22Rv1 (cell line): ENCODE measurements around the gene VEZF1.

Source experiments
- H3K27ac ChIP-seq: fragments of 450-650 bp; 2 replicates; pipeline ENCODE4 v1.5.1; 2017
- CTCF ChIP-seq: fragments of 450-650 bp; IDR thresholded peaks from 2 replicates; pipeline ENCODE4 v1.5.1; 2017; ENCODE audit warnings: mild to moderate bottlenecking
- ZFX ChIP-seq: fragments of 450-650 bp; IDR thresholded peaks from 2 replicates; pipeline ENCODE4 v1.6.1; 2017; ENCODE audit warnings: antibody characterized with exemption, borderline replicate concordance

VEZF1 gene

GRCh38 chr17:57987581-57988300 lies at the start of gene VEZF1:
VEZF1 (minus strand) TSS chr17:57988254; CDS start chr17:57988111, 143 bp downstream.
- no peak for TF ChIP-seq CTCF
- no peak for TF ChIP-seq ZFX
- H3K27ac ChIP-seq = peak within 1 kb of the TSS; percentile 76

GRCh38 chr17:58032691-58033415 lies 44.8 kb upstream of the VEZF1 start:
- no peak for TF ChIP-seq CTCF
- no peak for TF ChIP-seq ZFX
- H3K27ac ChIP-seq = no peak overlapping the region

GRCh38 chr17:58028578-58028977 lies 40.5 kb upstream of the VEZF1 start:
- no peak overlapping the region for H3K27ac ChIP-seq
- TF ChIP-seq CTCF = no peak
- TF ChIP-seq ZFX = no peak

- no peak for TF ChIP-seq ZFX
- TF ChIP-seq CTCF = no peak
Measured at GRCh38 chr17:58020401-58020800, 32.3 kb upstream of the VEZF1 start.

GRCh38 chr17:58019521-58019920 lies 31.5 kb upstream of the VEZF1 start:
- TF ChIP-seq ZFX (no peak), CTCF (no peak)

More at GRCh38 chr17:58020401-58020800, 32.3 kb upstream of the VEZF1 start:
- no peak overlapping the region for H3K27ac ChIP-seq

GRCh38 chr17:58019039-58019438 lies 31.0 kb upstream of the VEZF1 start:
- no peak overlapping the region for H3K27ac ChIP-seq
- TF ChIP-seq CTCF = no peak
- no peak for TF ChIP-seq ZFX

More at GRCh38 chr17:58019521-58019920, 31.5 kb upstream of the VEZF1 start:
- no peak overlapping the region for H3K27ac ChIP-seq
